Stimulated activated CD4-positive, alpha-beta T cell treated with anti-CD3 and anti-CD28 coated beads, Interleukin-1b, Interleukin-23, amount 100 ng/mL, for 4 hours (primary cell): Measurements from ENCODE around the gene PEX6.
A peak's percentile ranks its signal among the peaks of the same experiment; 100 is the strongest.
"Not testable (repeated sequence)": the region's sequence is repeated elsewhere in the genome, so short reads cannot be mapped to it uniquely, and the experiment has no call there.

Experiments used
- DNase-seq, 2 donors: peaks; one replicate each; pipeline ENCODE4 v3.0.0-alpha.2; 2020; ENCODE audit warnings: low read depth in 2 of 2

The PEX6 gene

DNA sequence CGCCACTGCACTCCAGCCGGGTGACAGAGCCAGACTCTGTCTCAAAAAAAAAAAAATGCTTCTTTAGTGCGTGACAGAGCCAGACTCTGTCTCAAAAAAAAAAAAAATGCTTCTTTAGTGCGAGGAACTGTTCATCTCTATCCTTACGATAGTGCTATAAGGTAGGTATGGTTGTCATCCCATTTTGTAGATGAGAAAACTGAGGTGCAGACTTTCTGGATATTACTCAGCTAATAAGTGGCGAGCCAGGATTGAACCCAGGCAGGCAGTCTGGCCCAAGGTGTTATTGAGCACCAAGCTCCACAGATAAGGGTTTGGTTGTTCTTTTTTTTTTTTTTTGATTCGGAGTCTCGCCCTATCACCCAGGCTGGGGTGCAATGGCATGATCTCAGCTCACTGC, 22.9 kb upstream of the PEX6 start:
- no peak for DNase-seq

DNA sequence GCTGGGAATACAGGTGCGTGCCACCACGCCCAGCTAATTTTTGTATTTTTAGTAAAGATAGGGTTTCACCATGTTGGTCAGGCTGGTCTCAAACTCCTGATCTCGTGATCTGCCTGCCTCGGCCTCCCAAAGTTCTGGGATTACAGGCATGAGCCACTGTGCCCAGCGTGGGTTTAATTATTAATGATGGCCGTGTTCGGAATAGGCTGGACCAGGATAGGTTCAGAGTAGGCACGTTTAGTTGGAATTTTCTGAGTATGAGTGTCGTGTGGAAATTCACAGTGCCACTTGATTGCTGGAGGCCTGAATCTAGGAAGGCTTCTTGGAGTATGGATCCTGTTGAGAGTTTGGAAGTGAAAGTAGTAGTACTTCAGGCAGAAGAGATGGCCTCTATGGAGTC, 19.2 kb upstream of the PEX6 start:
- not testable (repeated sequence) for DNase-seq

DNA sequence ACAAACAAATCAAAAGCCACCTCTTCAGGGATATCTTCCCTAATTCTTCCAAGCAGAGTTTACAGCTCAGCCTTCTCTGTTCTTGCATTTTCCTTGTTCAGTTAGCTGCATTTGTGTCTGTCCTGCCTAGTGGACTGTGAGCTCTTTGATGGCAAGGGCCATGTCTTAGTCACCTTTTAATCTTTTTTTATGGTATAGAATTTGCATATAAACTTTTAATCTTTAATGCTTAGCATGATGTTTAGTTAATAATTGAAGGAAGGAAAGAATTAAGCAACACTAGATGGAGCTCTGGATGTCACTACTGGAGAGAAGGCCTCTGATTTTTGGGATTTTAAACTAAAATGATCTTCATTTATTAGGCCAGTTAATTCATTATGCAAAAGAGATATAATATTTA, 17.5 kb upstream of the PEX6 start:
- no peak for DNase-seq

DNA sequence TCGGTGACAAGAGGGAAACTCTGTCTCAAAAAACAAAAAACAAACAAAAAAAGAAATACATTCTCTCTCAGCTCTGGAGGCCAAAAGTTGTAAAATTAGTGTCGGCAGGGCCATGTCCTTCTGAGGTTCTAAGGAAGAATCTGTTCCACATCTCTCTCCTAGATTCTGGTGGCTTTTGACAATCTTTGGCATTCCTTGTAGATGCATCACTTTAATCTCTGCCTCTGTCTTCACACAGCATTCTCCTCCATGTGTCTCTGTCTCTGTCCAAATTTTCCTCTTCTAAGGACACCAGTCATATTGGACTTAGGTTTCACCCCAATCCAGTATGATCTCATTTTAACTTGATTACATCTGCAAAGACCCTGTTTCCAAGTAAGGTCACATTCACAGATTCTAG, 14.5 kb upstream of the PEX6 start:
- DNase-seq: no peak

DNA sequence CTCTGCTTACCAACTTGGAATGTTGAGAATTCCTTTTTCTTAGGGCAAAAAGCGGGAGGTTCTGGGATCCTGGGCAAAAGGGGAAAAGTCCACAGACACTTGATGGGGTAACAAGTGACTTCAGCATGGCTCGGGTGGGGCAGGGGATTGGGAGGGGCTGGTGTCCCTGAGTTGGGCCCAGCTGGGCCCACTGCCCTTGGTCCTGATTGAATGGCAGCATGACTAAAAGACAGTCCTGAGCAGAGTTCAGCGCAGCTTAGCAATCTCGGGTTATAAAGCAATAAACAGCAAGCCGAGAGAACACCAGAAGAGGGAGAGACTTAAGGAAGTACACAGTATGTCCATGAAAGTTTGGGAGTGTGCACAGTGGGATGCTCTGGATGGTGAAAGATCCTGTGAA, 10.9 kb upstream of the PEX6 start:
- no peak for DNase-seq

DNA sequence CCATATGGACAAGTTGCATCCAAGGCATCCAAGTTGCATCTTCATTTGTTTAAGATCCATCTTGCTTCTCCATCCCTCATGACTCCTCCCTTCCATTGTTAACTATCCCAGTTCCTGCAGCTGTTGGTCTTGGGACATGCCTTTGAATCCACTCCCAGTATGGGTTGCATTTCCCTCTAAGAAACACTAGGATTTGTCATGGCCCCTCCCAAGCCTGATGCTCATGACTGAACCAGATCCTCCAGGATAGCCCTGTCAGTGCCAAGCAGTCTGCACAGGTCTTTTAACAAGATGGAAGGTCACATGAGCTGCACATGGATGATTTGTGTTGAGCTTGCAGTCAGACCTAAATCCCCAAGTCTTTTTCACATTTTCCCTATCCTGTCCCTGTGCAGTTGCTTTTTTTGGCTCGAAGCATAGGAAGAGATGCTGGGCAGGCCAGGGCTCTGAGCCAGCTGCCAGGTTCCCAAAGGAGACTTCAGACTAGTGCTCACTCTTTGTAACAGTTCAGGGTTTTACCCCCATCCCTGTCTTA, 9.6 kb upstream of the PEX6 start:
- DNase-seq: no peak

DNA sequence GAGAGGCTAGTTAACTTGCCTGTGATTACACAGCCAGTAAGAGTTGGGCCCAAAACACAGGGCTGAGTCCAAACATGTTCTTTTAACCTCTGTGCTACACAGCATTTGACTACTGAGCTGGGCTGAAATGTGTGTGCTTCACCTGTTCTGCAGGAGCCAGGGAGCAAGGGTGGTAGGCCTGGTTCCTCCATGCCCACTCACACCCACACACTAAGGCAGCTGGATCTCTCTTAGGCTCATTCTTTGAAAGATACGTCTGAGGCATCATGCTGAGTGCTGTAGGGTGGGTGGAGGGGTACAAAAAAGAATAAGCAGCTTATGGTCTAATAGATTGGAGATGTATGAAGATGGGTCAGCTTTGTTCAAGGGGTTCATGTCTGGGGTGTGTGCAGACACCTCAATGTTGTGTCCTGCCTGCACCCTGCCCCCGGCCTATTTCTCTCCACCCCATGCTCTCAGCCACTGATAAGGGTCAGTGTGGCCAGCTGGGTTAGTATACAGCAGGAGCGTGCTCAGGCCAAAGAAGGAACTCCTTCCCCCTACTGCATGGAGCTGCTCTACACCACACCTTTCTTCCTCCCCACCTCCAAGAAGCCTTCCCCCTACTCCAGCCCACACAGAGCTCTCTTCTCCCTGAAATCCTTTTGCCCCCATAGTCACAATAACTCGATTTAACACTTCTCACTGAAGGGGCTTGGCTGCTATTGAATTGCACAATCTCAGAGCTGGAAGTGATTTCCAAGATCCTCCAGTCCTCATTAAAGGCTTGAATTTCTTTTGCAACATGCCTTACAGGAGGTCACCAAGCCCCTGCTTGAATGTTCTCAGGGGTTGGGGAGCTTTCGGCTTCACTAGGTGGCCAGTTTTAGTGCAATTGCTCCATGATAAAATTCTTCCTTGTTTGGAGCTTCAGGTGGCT, 8.8 kb upstream of the PEX6 start:
- DNase-seq: no peak

DNA sequence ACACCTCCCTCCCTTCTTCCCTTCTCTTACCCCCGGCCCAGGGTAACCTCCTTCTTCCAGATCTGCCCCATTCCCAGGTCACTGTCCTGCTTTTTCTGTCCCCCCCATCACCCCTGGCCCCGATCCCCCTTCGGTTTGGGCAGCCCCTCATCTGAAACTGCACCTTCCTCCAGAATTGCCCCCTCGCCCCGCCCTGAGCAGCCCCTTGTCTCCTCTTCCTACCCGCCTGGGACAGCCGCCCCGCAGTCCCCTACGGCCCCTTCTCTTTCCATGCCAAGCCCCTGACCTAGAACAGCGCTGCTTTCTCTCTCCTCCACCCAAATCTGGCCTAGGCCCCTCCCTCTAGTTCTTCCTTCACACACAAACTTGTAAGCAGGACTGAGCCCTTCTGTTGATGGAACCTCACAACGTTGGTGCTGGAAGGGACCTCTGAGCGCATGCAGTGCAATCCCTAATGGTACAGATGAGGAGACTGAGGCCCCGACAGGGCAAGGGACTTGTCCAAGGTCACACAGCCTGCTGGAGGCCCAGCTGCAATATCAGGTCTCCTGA, 6.0 kb upstream of the PEX6 start:
- DNase-seq: no peak

DNA sequence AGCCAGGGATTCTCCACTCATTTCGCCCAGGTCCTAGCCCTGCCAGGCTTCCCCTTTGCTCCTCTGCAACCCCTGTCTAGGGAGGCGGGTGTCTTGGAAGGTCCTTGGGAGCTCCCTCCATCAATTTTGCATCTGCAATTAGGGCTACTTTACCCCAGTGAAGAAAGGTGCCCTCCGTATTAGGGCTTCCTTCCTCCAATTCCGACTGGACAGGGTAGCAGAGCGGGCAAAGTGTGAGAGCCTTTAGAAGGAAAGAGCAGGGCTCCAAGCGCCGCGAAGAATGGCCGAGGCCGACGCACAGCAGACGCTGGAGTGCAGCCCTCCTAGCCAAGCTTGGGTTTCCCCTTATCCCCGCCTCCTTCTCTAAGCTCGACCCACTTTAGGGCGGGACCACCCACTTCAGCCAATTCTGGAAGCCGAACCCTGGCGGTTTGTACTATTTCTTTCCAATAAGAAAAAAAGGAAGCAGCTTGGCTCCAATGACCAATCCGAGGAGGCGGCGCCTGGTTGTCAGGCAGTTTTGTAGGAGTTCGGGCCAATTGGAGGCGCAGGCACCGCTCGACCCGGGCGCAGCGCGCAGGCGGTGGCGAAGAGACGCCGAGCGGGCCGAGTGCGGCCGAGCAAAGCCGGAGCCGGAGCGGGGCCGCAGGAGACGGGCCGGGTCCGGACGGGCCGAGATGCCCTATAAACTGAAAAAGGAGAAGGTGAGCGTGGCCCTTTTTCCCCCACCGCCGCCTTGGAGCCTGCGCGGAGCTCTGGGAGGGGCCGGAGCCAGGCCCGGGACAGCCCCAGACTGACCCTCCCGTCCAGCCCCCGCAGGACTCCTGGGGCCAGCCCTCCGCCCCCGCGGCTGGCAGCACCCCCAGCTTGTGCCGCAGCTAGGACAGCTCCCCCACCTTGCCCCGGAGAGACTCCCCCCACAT, 5.3 kb upstream of the PEX6 start, which contains the start of gene PPP2R5D:
Gene PPP2R5D, plus strand, starts transcription at position 570 of the 923 bp plus-strand sequence. Its CDS starts 108 bp downstream, at position 678.
- peak; percentile 87 to 95 for DNase-seq

DNA sequence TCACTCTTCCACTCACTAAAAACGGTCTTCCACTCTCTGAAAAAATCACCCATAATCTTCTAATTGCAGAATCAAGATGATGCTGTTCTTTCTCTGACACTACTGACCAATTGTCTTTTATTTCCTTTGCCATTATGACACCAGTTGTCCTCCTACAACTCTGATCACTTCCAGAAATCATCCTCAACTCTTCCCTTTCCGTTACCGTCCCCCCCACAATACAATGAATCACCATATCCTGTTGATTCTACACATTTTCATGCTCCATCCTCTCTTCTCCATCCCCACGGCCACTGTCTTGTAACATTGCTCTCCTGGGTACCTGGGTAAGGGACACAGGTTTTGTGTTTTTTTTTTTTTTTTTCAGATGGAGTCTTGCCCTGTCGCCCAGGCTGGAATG, 2.9 kb upstream of the PEX6 start:
- no peak for DNase-seq

DNA sequence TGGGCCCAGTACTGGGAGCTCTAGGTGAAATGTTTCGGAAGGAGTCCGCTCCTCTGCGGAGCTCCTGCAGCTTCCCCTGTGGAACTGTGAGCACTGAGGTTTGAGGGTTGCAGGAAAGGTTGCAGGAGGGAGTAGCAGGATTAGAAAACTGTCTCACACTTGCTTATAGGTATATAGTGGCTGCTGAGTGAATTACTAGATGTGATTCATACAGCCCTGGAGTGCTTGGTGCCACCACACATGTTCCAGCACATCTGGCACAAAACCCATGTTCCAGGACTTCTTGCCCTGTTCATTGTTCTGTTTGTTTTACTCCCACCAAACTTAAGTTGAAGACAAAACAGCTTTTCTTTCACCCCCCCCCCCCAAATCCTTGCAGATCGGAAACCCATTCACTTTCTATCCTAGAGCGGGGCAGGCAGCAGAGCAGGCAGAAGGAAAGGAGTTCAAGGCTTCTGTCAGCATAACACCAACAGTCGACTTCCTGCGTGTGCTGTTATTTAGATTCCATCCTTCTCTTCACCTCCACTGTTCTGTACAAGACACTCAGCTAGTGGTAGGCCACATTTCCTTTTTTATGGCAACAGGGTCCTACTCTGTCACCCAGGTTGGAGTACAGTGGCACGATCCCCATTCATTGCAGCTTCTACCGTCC, 669 bp upstream of the PEX6 start:
- no peak for DNase-seq

DNA sequence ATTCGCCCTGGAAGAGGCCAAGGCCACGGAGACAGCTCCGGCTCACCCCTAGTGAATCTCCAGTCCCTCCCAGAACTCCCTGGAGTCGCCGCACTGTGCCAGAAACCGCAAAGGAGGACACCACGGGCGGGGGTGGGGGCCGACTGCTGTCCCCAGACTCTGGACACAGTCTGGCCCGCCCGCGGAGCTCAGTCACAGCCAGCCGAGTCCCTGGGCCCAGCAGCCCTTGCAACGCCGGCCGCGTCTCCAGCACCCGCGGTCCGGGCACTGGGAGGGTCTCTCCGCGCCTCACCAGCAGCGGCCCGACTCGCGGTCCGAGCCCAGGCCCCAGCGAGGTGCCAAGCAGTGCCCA, 518 bp downstream of the PEX6 start:
- DNase-seq: no peak

DNA sequence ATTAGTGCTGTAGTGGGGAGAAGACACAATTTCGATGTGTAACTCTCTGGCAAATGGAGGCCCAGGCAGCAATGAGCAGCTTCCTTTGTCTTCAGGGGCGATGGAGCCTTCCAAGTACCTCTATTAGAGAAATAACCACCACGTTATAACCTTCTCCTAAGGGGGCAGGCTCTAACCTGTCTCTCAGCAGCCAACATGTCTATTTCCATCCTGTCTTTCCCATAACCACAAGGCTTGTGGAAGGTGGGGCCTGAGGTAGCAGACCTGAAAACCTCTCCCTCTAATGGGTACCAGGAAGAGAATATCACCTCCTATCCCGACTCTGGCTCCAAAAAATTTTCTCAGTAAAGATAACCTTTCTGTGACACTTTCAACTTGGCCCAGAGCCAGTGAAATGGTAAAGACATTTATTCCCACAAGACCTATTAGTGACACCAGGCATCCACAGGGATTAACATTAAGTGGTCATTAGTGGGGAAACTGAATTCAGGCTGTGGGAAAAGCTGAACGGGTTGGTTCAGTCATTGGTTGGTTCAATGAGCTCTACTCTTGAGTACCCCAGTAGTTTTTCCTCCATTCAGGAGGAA, 4.0 kb downstream of the PEX6 start:
- DNase-seq: no peak

DNA sequence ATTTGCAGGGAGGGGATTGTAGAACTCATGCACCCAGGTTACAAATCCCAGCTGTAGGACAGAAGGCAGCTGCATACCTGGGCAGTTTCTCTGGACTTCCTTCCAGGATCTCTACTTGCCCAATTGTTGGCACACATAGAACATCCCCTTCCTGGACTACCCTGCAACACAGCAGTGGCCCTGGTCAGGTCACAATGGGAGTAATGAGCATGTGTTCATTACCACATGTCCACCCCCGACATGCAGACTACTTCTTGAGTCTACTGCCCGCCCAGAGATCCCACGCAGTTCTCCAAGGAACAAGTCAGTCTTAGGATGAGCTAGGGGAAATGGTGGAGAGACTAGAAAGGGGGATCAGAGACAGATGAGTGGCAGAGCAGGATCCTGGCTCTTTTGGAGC, 5.1 kb downstream of the PEX6 start:
- no peak for DNase-seq

DNA sequence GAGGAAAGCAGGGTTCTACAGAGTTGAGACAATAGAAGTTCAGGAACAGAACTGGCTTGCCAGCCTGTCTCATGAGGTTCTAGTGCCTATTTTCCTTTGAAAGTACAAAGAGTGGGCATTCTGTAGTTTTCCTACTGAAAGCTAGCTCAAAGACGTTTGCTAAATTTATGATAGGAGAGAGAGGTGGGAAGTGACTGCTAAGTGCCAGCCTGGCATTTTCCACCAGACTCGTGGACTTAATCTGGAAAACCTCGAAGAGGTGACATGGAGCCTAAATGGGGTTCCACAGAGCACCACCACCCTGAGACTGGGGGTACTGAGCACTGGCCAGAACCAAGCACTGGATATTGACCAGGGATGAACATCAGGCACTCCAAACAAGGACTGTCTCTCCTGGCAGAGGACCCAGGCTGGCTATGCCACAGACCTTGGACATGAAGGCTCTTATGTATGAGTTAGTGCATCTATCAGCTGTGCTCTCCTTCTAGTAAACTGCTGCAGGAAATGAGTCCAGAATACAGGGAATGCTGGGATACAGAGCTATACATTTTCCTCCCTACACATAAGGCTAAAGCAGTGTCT, 7.1 kb downstream of the PEX6 start:
- no peak for DNase-seq

DNA sequence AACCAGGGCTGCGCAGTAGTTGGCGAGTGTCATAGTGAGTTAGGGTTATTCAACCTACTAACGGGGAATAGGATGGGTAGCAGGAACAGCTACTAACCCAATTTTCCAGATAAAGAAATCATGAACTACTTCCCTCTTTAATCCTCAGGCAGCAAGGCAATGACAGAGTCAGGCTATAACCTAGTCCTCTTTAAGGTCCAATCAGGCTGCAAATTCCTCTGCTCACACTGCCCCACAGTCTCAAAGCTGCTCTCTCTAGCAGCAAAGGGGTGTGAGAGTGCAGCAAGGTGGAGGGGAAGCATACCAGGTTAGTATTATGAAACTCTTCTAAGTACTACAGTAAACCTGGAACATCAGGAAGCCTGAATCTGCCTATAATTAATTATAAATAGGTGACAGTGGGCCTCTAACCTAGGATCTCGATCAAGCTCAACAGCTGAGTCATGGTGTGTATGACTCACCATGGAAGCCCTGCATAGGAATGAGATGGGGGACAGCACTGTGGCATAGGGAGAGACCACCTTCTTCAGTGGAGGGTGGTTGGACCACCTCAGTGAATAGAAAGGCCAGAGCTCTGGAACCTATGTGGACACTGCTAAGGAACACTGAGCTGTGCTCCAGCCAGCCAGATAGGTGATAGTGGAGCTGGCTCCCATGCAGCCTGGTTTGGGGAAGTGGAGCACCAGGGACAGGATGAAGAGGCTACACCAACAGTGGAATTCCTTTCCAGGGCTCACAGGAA, 7.9 kb downstream of the PEX6 start:
- no peak for DNase-seq

DNA sequence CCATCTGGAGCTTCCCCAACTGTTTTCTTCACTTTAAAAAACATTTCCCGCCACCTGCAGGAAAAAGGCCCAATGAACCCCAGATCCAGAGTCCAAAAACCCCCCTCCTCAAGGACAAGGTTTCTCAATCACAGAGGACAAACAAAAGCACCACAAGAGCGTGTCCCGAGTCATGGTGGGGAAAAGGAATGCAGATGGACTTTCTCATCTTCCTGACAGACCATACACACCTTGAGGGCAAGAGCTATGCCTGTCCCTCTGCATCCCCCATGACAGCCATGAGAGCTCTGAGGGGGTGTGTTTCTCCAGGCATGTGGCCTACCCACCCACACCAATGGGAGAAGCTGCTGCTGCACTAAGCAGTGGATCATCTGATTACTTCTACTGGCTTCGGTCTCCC, 9.0 kb downstream of the PEX6 start:
- no peak for DNase-seq

DNA sequence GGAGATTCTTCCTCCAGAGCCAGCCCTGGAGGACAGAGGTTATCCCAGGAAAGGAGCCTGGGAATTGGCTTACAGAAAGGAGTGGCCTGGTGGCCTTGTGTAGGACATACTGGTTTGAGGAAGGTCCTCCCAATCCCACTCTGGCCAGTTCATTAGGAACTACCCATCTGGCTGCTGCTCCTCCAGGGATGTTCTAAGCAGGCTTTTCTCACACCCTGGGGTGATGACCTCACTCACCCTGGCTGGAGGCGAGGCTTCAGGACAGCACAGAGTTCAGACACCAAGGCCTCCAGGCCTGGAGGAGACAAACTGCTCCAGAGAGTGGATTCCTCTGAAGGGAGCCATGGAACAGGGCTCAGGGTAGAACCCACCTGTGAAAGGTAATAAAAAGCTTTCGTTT, 9.6 kb downstream of the PEX6 start:
- no peak for DNase-seq

DNA sequence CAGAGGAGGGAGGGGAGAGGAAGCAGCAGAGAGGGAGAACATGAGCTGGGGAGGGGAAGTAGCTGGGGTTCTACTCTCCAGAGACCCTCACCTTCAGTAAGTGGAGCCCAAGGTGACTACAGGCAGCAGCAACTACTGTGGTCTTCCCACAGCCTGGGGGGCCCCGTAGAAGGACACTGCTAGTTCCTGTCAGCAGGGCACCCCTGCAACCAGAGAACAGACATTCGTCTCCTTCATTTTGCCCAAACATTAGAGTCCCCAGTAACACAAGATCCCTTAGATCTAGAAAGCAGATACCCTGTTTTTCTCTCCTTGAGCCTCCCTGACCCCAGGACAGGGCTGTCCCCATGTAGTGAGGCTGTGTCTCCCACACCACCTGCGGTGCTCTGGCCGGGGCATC, 10.2 kb downstream of the PEX6 start:
- no peak for DNase-seq

DNA sequence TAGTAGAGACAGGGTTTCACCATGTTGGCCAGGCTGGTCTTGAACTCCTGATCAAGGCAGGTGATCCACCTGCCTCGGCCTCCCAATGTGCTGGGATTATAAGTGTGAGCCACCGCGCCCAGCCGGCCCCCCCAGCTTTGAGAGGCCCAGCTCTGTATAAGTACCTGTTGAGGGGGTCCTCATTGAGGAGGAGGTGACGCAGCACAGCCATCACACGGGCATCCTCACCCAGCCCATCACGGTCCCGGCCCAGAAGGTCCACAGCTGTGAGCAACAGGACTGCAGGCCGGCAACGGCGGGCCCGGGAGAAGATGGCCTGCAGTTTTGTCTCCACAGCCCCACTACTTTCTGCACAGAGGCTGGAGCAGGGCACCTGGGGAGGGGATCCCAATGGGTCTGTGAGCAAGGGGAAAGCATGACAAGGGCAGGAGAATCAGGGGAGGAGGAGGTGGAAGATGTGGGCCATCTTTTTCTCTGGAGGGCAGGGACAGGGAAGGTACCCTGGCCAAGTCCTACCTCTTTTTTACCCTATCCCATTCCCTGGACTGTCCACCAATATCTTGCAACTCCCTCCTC, 10.8 kb downstream of the PEX6 start:
- no peak for DNase-seq
